Measurements from ENCODE around the gene OSBPL8. TPM values are rescaled to one million over a fixed set of nuclear protein-coding genes. Genes with fewer than 3 reads are reported as not detected.

The OSBPL8 gene
- total and polyA plus RNA-seq, 2 experiments from 2014 or later, result 78.0 to 124 TPM

DNA sequence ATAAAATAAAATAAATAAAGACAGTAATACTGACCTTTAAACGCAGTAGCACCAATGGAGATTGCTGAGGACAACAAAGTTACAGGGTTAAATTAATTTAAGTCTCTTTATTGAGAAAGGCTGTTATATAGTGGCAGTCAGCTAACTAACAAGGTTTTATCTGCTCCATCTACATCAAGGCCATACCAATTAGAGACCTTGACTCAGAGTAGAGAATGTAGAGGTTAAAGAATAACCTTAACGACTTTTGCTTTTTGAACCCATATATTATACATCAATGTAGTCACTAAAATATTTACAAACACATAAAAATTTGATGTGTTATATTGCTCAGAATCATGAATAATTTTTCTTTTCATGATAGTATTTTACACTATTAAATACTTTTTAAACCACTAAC is 21.6 kb downstream of the OSBPL8 start:
- no peaks in the 10 kb centered on the region; the same call in 1 of the 2 replicates for H4K20me1 ChIP-seq (replicated peaks; ENCODE audit: insufficient read depth)
- no peak for TF ChIP-seq STAT1 (IDR thresholded peaks at IDR 0.05; ENCODE audit: unreplicated experiment)
- TF ChIP-seq, protein P1, sequence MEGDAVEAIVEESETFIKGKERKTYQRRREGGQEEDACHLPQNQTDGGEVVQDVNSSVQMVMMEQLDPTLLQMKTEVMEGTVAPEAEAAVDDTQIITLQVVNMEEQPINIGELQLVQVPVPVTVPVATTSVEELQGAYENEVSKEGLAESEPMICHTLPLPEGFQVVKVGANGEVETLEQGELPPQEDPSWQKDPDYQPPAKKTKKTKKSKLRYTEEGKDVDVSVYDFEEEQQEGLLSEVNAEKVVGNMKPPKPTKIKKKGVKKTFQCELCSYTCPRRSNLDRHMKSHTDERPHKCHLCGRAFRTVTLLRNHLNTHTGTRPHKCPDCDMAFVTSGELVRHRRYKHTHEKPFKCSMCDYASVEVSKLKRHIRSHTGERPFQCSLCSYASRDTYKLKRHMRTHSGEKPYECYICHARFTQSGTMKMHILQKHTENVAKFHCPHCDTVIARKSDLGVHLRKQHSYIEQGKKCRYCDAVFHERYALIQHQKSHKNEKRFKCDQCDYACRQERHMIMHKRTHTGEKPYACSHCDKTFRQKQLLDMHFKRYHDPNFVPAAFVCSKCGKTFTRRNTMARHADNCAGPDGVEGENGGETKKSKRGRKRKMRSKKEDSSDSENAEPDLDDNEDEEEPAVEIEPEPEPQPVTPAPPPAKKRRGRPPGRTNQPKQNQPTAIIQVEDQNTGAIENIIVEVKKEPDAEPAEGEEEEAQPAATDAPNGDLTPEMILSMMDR (conservative IDR thresholded peaks at IDR 0.05; ENCODE audit: low read depth in 2 of 2), result no peak
- TF ChIP-seq, protein P2, sequence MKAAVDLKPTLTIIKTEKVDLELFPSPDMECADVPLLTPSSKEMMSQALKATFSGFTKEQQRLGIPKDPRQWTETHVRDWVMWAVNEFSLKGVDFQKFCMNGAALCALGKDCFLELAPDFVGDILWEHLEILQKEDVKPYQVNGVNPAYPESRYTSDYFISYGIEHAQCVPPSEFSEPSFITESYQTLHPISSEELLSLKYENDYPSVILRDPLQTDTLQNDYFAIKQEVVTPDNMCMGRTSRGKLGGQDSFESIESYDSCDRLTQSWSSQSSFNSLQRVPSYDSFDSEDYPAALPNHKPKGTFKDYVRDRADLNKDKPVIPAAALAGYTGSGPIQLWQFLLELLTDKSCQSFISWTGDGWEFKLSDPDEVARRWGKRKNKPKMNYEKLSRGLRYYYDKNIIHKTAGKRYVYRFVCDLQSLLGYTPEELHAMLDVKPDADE (IDR thresholded peaks at IDR 0.05), result no peak
- TF ChIP-seq POLR2AphosphoS5 (IDR thresholded peaks at IDR 0.05; ENCODE audit: low read depth), result no peak
- no peak for TF ChIP-seq EZH2 (IDR thresholded peaks at IDR 0.05; ENCODE audit: low read depth, unreplicated experiment)
- no peak for TF ChIP-seq EZH2phosphoT487 (IDR thresholded peaks at IDR 0.05; ENCODE audit: unreplicated experiment)
- TF ChIP-seq ZNF114 (CRISPR knock-in tag; IDR thresholded peaks at IDR 0.05), result no peak
- no peak for TF ChIP-seq ZNF331 (CRISPR knock-in tag; IDR thresholded peaks at IDR 0.05; ENCODE audit: low read depth)
- no peak for TF ChIP-seq REST (IDR thresholded peaks at IDR 0.05; ENCODE audit: unreplicated experiment)
- TF ChIP-seq CREB1 (CRISPR knock-in tag; IDR thresholded peaks at IDR 0.05; ENCODE audit: low read depth), result no peak
- no peak for TF ChIP-seq NANOG (IDR thresholded peaks at IDR 0.05; ENCODE audit: borderline replicate concordance)
- TF ChIP-seq, protein P3, sequence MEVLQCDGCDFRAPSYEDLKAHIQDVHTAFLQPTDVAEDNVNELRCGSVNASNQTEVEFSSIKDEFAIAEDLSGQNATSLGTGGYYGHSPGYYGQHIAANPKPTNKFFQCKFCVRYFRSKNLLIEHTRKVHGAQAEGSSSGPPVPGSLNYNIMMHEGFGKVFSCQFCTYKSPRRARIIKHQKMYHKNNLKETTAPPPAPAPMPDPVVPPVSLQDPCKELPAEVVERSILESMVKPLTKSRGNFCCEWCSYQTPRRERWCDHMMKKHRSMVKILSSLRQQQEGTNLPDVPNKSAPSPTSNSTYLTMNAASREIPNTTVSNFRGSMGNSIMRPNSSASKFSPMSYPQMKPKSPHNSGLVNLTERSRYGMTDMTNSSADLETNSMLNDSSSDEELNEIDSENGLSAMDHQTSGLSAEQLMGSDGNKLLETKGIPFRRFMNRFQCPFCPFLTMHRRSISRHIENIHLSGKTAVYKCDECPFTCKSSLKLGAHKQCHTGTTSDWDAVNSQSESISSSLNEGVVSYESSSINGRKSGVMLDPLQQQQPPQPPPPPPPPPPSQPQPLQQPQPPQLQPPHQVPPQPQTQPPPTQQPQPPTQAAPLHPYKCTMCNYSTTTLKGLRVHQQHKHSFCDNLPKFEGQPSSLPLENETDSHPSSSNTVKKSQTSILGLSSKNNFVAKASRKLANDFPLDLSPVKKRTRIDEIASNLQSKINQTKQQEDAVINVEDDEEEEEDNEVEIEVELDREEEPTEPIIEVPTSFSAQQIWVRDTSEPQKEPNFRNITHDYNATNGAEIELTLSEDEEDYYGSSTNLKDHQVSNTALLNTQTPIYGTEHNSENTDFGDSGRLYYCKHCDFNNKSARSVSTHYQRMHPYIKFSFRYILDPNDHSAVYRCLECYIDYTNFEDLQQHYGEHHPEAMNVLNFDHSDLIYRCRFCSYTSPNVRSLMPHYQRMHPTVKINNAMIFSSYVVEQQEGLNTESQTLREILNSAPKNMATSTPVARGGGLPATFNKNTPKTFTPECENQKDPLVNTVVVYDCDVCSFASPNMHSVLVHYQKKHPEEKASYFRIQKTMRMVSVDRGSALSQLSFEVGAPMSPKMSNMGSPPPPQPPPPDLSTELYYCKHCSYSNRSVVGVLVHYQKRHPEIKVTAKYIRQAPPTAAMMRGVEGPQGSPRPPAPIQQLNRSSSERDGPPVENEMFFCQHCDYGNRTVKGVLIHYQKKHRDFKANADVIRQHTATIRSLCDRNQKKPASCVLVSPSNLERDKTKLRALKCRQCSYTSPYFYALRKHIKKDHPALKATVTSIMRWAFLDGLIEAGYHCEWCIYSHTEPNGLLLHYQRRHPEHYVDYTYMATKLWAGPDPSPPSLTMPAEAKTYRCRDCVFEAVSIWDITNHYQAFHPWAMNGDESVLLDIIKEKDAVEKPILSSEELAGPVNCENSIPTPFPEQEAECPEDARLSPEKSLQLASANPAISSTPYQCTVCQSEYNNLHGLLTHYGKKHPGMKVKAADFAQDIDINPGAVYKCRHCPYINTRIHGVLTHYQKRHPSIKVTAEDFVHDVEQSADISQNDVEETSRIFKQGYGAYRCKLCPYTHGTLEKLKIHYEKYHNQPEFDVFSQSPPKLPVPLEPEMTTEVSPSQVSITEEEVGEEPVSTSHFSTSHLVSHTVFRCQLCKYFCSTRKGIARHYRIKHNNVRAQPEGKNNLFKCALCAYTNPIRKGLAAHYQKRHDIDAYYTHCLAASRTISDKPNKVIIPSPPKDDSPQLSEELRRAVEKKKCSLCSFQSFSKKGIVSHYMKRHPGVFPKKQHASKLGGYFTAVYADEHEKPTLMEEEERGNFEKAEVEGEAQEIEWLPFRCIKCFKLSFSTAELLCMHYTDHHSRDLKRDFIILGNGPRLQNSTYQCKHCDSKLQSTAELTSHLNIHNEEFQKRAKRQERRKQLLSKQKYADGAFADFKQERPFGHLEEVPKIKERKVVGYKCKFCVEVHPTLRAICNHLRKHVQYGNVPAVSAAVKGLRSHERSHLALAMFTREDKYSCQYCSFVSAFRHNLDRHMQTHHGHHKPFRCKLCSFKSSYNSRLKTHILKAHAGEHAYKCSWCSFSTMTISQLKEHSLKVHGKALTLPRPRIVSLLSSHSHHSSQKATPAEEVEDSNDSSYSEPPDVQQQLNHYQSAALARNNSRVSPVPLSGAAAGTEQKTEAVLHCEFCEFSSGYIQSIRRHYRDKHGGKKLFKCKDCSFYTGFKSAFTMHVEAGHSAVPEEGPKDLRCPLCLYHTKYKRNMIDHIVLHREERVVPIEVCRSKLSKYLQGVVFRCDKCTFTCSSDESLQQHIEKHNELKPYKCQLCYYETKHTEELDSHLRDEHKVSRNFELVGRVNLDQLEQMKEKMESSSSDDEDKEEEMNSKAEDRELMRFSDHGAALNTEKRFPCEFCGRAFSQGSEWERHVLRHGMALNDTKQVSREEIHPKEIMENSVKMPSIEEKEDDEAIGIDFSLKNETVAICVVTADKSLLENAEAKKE (CRISPR knock-in tag; IDR thresholded peaks at IDR 0.05), result no peak
- no peak for TF ChIP-seq JUNB (IDR thresholded peaks at IDR 0.05; ENCODE audit: unreplicated experiment)

More for the DNA sequence above, 21.6 kb downstream of the OSBPL8 start:
- Histone ChIP-seq H3K79me2 (replicated peaks; ENCODE audit: insufficient read depth) (peaks cover 93% of the 10 kb centered on the region), H3K4me2 (no peak overlapping the region), H3K9me2 (ENCODE audit: insufficient read depth) (no peaks in the 10 kb centered on the region), H3K4me3 (no peak overlapping the region), H3F3A (replicated peaks; ENCODE audit: low read depth) (no peaks in the 10 kb centered on the region), H3K4me1 (ENCODE audit: insufficient read depth) (peaks cover 34% of the 10 kb centered on the region), H3K27ac (ENCODE audit: low read depth) (no peak overlapping the region), H3K36me3 (ENCODE audit: insufficient read depth) (no peaks in the 10 kb centered on the region), H2AFZ (no peak overlapping the region), H3K27me3 (ENCODE audit: insufficient read depth) (no peaks in the 10 kb centered on the region)
- Mint-ChIP-seq H3K27ac (no peak overlapping the region), H3K9me3 (peaks cover 3% of the 10 kb centered on the region; the same call in 1 of the 3 replicates), H3K27me3 (ENCODE audit: insufficient read depth, low read depth, poor library complexity) (no peaks in the 10 kb centered on the region), H3K36me3 (ENCODE audit: low read depth) (peaks cover 10% of the 10 kb centered on the region), H3K4me1 (peaks cover 32% of the 10 kb centered on the region; the same call in 2 of the 3 replicates), H3K4me3 (no peak overlapping the region)
- ATAC-seq (no peak), DNase-seq (ENCODE audit: low spot score) (no peak)

Measured in GM23338 (cell line).